Keratinocyte (primary cell): Measurements from ENCODE around the gene TMEM17. TPM values are rescaled to one million over a fixed set of nuclear protein-coding genes. Genes with fewer than 3 reads are reported as not detected.
A peak's percentile ranks its signal among the peaks of the same experiment; 100 is the strongest.

Experiments used
- DNase-seq: peaks from one replicate; pipeline ENCODE4 v3.0.0-alpha.2; 2011; ENCODE audit warnings: low read depth, missing footprints, low spot score
- FAIRE-seq: peaks from 2 replicates; lab custom pipeline; 2011; peaks lifted over from hg19 to GRCh38; lab: Jason Lieb, UNC
- H2AFZ ChIP-seq: 2 replicates; pipeline ENCODE4 v1.6.0; 2012; ENCODE audit warnings: low read length, control low read depth, inconsistent platforms; ENCODE audit not compliant: control insufficient read depth
- H3K27ac ChIP-seq: 2 replicates; pipeline ENCODE4 v1.5.1; 2011; ENCODE audit warnings: low read length; ENCODE audit not compliant: control insufficient read depth, insufficient read depth
- H3K27me3 ChIP-seq: 3 replicates; pipeline ENCODE4 v1.6.0; 2011; ENCODE audit warnings: low read length; ENCODE audit not compliant: control insufficient read depth, insufficient read depth; ENCODE audit errors: extremely low read depth
- H3K36me3 ChIP-seq, 2 experiments: 2 replicates in 1 of 2; 3 replicates in 1 of 2; pipeline ENCODE4 v1.5.1; 2011; ENCODE audit warnings: low read length in 2 of 2, mild to moderate bottlenecking in 1 of 2; ENCODE audit not compliant: control insufficient read depth in 2 of 2, insufficient read depth in 2 of 2; ENCODE audit errors: extremely low read depth in 1 of 2
- H3K4me1 ChIP-seq: 3 replicates; pipeline ENCODE4 v1.5.1; 2011; ENCODE audit warnings: low read length; ENCODE audit not compliant: control insufficient read depth, insufficient read depth; ENCODE audit errors: extremely low read depth
- H3K4me2 ChIP-seq: 3 replicates; pipeline ENCODE4 v1.6.0; 2011; ENCODE audit warnings: low read depth, low read length; ENCODE audit not compliant: control insufficient read depth, insufficient read depth; ENCODE audit errors: extremely low read depth
- H3K4me3 ChIP-seq, 3 experiments: fragments of 200-600 bp in 1 of 3; sonication (generic) in 1 of 3; 2 replicates in 2 of 3; 3 replicates in 1 of 3; pipeline ENCODE4 v1.5.1; 2011 to 2016; ENCODE audit warnings: low read length in 3 of 3, mild to moderate bottlenecking in 3 of 3, control low read depth in 2 of 3, inconsistent platforms in 1 of 3, low read depth in 1 of 3, mixed read lengths in 1 of 3, mixed run types in 1 of 3, moderate library complexity in 1 of 3; ENCODE audit not compliant: control insufficient read depth in 2 of 3, insufficient read depth in 2 of 3; ENCODE audit errors: extremely low read depth in 1 of 3
- H3K79me2 ChIP-seq: 2 replicates; pipeline ENCODE4 v1.6.0; 2012; ENCODE audit warnings: low read length; ENCODE audit not compliant: control insufficient read depth, insufficient read depth
- H3K9ac ChIP-seq: 3 replicates; pipeline ENCODE4 v1.6.0; 2011; ENCODE audit warnings: low read length; ENCODE audit not compliant: control insufficient read depth, insufficient read depth; ENCODE audit errors: extremely low read depth
- H3K9me1 ChIP-seq: 3 replicates; pipeline ENCODE4 v1.6.0; 2011; ENCODE audit warnings: low read length; ENCODE audit not compliant: control insufficient read depth, insufficient read depth; ENCODE audit errors: extremely low read depth
- H3K9me3 ChIP-seq: 2 replicates; pipeline ENCODE4 v1.5.1; 2012; ENCODE audit warnings: low read depth, low read length; ENCODE audit not compliant: control insufficient read depth
- H4K20me1 ChIP-seq: 3 replicates; pipeline ENCODE4 v1.6.0; 2011; ENCODE audit warnings: low read length; ENCODE audit not compliant: control insufficient read depth, insufficient read depth; ENCODE audit errors: extremely low read depth
- CTCF ChIP-seq, 3 experiments: IDR thresholded peaks in 1 of 3; conservative IDR thresholded peaks in 1 of 3; optimal IDR thresholded peaks in 1 of 3; 2 replicates in 2 of 3; 3 replicates in 1 of 3; pipeline versions ENCODE3 to v1.5.1; 2011; ENCODE audit warnings: low read length in 3 of 3, mild to moderate bottlenecking in 3 of 3, moderate library complexity in 2 of 3, control low read depth in 1 of 3, inconsistent platforms in 1 of 3; ENCODE audit not compliant: insufficient read depth in 2 of 3; ENCODE audit errors: extremely low read depth in 1 of 3
- EZH2 ChIP-seq: IDR thresholded peaks from one replicate; pipeline ENCODE4 v1.6.1; 2012; ENCODE audit warnings: inconsistent platforms, mild to moderate bottlenecking, low read length, moderate library complexity
- dilution Hi-C: fragments of 300-500 bp; cut with MboI; formaldehyde crosslinking; loops from one replicate; pipeline ENCODE4 v1.7.0; 2020; ENCODE audit warnings: low sequenced_read_pairs; ENCODE audit not compliant: extremely low pct_ligation_motif_present
- polyA plus RNA-seq, 5 experiments: library from polyadenylated mRNA; depleted of rRNA in 3 of 5; stranded (reverse) in 3 of 5; stranded (forward) in 1 of 5; unstranded in 1 of 5; fragments of >200 nt; gene quantifications; 1 replicate in 1 of 5; 2 replicates in 3 of 5; 3 replicates in 1 of 5; pipeline versions ENCODE4 v1.2.1 to v1.2.3, GENCODE V29; 2011 to 2012; ENCODE audit warnings: missing spikeins in 2 of 5, low read depth in 1 of 5, low replicate concordance in 1 of 5

The TMEM17 gene
- polyA plus RNA-seq, 1 donor (not counting 4 experiments of a cell fraction or from before 2014, with no cell fraction given), result 5.1 TPM

- peaks cover 6% of the 10 kb centered on the region for H3K4me1 ChIP-seq
- no peaks in the 10 kb centered on the region for H3K9me3 ChIP-seq
- no peak for DNase-seq
- FAIRE-seq, result no peak
- no peak for TF ChIP-seq EZH2
- TF ChIP-seq CTCF (optimal IDR thresholded peaks at IDR 0.05 in 1 of 3, IDR thresholded peaks at IDR 0.05 in 1 of 3, conservative IDR thresholded peaks at IDR 0.05 in 1 of 3; ENCODE audit: extremely low read depth in 1 of 3, insufficient read depth in 2 of 3, low read length in 3 of 3), result no peak
- H3K9me1 ChIP-seq, result no peaks in the 10 kb centered on the region
- peak overlapping the region; percentile 97 for H2AFZ ChIP-seq
- no peak overlapping the region for H3K9ac ChIP-seq
- no peaks in the 10 kb centered on the region for H3K36me3 ChIP-seq
- no peak overlapping the region for H3K4me2 ChIP-seq
- no peaks in the 10 kb centered on the region for H3K27me3 ChIP-seq
- no peaks in the 10 kb centered on the region for H4K20me1 ChIP-seq
- no peak overlapping the region for H3K4me3 ChIP-seq
- H3K79me2 ChIP-seq, result no peaks in the 10 kb centered on the region
- dilution Hi-C loops, result no loop called here
- H3K27ac ChIP-seq, result no peak overlapping the region
Observed at GRCh38 chr2:62504657-62505056, 1.3 kb downstream of the TMEM17 start.

GRCh38 chr2:62501794-62502500, 4.0 kb downstream of the TMEM17 start:
- H3K27me3 ChIP-seq, result no peaks in the 10 kb centered on the region
- H3K9ac ChIP-seq, result no peak overlapping the region
- no peaks in the 10 kb centered on the region for H4K20me1 ChIP-seq
- H3K4me1 ChIP-seq, result peaks cover 6% of the 10 kb centered on the region
- H3K9me3 ChIP-seq, result no peaks in the 10 kb centered on the region
- H3K9me1 ChIP-seq, result no peaks in the 10 kb centered on the region
- H3K36me3 ChIP-seq, result no peaks in the 10 kb centered on the region
- H3K79me2 ChIP-seq, result no peaks in the 10 kb centered on the region
- dilution Hi-C loops, result no loop called here
- H2AFZ ChIP-seq, result peak overlapping the region; percentile 61
- DNase-seq (peak; percentile 57), FAIRE-seq (peak; percentile 88)
- H3K27ac ChIP-seq, result peak overlapping the region; percentile 62
- TF ChIP-seq CTCF (optimal IDR thresholded peaks at IDR 0.05 in 1 of 3, IDR thresholded peaks at IDR 0.05 in 1 of 3, conservative IDR thresholded peaks at IDR 0.05 in 1 of 3; ENCODE audit: extremely low read depth in 1 of 3, insufficient read depth in 2 of 3, low read length in 3 of 3) (no peak), EZH2 (no peak)
- H3K4me2 ChIP-seq, result no peak overlapping the region
- no peak overlapping the region for H3K4me3 ChIP-seq
